ENCODE results near the gene USP49. TPM values are rescaled to one million over a fixed set of nuclear protein-coding genes. Genes with fewer than 3 reads are reported as not detected.

USP49 gene
- polyA plus RNA-seq, 1 of the 3 experiments (the other 2 are of a cell fraction), result 2.4 TPM

DNA sequence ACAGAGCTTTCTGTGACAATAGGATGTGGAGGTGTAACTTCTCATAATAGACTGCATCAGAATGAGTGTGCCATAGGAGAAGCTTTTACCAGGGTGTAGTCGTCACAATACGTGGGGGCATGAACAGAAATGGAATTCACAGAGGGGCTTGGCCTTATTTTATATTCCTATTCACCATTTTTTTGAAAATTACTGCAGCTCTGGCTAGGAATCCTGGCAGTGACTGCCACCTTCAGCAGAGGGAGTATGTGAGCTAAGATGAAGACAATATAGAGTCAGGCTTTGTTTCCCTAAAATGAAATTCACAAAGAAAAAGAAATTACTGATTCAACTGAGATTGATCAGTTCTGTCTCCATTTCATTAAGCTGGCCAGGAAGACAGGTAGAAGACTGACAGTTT, 93.8 kb downstream of the USP49 start:
- no peaks in the 10 kb centered on the region for H3K9me3 ChIP-seq
- ChIA-PET CTCF (interaction anchor here (0.6 to 5.8 kb wide), 19 partner anchors 10 to 481 kb away, joined by 3 to 49 read pairs (median 3); partner anchors contain the start of genes BYSL, MED20, TAF8 and TOMM6), POLR2A (interaction anchor here (0.8 to 1.0 kb wide), 2 partner anchors 10 to 14 kb away, joined by 3 read pairs; partner anchors contain the start of gene TOMM6)
- no peak overlapping the region for H3K4me2 ChIP-seq
- no peak overlapping the region for H3K9ac ChIP-seq
- H3K27ac ChIP-seq (ENCODE audit: low read depth in 2 of 2, low read length in 1 of 2), result no peak overlapping the region
- H4K20me1 ChIP-seq (ENCODE audit: insufficient read depth), result no peaks in the 10 kb centered on the region
- no peaks in the 10 kb centered on the region for H3K27me3 ChIP-seq (ENCODE audit: insufficient read depth)
- no peak for DNase-seq
- peaks cover 0 to 13% of the 10 kb centered on the region in 2 experiments for H3K36me3 ChIP-seq (replicated peaks in 1 of 2; ENCODE audit: control insufficient read depth in 1 of 2, insufficient read depth in 2 of 2, low read length in 1 of 2)
- TF ChIP-seq NFIC (IDR thresholded peaks at IDR 0.05; ENCODE audit: borderline replicate concordance) (no peak), JUND (IDR thresholded peaks at IDR 0.05) (no peak), RAD21 (IDR thresholded peaks at IDR 0.05; ENCODE audit: low read length) (peak; percentile 61), SMC3 (IDR thresholded peaks at IDR 0.05; ENCODE audit: low read depth, low read length) (peak; percentile 56)
- TF ChIP-seq, protein P1, sequence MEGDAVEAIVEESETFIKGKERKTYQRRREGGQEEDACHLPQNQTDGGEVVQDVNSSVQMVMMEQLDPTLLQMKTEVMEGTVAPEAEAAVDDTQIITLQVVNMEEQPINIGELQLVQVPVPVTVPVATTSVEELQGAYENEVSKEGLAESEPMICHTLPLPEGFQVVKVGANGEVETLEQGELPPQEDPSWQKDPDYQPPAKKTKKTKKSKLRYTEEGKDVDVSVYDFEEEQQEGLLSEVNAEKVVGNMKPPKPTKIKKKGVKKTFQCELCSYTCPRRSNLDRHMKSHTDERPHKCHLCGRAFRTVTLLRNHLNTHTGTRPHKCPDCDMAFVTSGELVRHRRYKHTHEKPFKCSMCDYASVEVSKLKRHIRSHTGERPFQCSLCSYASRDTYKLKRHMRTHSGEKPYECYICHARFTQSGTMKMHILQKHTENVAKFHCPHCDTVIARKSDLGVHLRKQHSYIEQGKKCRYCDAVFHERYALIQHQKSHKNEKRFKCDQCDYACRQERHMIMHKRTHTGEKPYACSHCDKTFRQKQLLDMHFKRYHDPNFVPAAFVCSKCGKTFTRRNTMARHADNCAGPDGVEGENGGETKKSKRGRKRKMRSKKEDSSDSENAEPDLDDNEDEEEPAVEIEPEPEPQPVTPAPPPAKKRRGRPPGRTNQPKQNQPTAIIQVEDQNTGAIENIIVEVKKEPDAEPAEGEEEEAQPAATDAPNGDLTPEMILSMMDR (IDR thresholded peaks at IDR 0.05), result peak; percentile 76
- H2AFZ ChIP-seq (ENCODE audit: low read depth), result no peak overlapping the region
- H3K9me2 ChIP-seq, result no peaks in the 10 kb centered on the region
- WGBS (ENCODE audit: low lambda C conversion rate), result 52% methylated on average over 2 of the region's 2 CpGs
- no peaks in the 10 kb centered on the region for H3K79me2 ChIP-seq (ENCODE audit: insufficient read depth)
- H3K4me3 ChIP-seq (ENCODE audit: low read depth in 2 of 2, low read length in 1 of 2), result no peak overlapping the region
- peaks cover 15% of the 10 kb centered on the region for H3F3A ChIP-seq (replicated peaks; ENCODE audit: insufficient read depth)
- H3K4me1 ChIP-seq (ENCODE audit: control insufficient read depth in 1 of 2, insufficient read depth in 2 of 2, low read depth in 1 of 2, low read length in 1 of 2), result no peaks in the 10 kb centered on the region

DNA sequence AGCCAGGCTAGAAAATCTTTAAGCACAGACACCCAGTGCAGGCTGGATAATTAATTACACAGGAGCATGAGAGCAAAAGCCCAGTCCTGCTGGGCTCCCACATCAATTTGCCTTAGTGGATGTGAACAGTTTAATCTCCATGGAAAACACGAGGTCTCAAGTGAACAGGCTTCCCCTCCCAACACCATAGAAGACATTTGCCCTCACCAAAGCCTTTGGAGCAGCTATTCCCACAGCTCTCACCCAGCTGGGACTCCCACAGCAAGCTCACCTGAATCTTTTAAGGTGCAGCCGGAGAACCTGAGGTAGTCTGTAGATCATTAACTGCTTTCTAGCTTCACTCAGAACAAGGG, 95.6 kb downstream of the USP49 start:
- Histone ChIP-seq H3K36me3 (replicated peaks in 1 of 2; ENCODE audit: control insufficient read depth in 1 of 2, insufficient read depth in 2 of 2, low read length in 1 of 2) (peaks cover 0 to 28% of the 10 kb centered on the region in 2 experiments), H2AFZ (ENCODE audit: low read depth) (no peak overlapping the region), H3K79me2 (ENCODE audit: insufficient read depth) (no peaks in the 10 kb centered on the region), H3K9me3 (no peaks in the 10 kb centered on the region), H3K4me1 (ENCODE audit: control insufficient read depth in 1 of 2, insufficient read depth in 2 of 2, low read depth in 1 of 2, low read length in 1 of 2) (no peaks in the 10 kb centered on the region), H3K27me3 (ENCODE audit: insufficient read depth) (no peaks in the 10 kb centered on the region), H3F3A (replicated peaks; ENCODE audit: insufficient read depth) (peaks cover 15% of the 10 kb centered on the region), H4K20me1 (ENCODE audit: insufficient read depth) (no peaks in the 10 kb centered on the region), H3K9me2 (no peaks in the 10 kb centered on the region), H3K4me2 (no peak overlapping the region), H3K27ac (ENCODE audit: low read depth in 2 of 2, low read length in 1 of 2) (no peak overlapping the region), H3K4me3 (ENCODE audit: low read depth in 2 of 2, low read length in 1 of 2) (no peak overlapping the region), H3K9ac (no peak overlapping the region)
- ChIA-PET CTCF (interaction anchor here (3.6 to 5.8 kb wide), 2 partner anchors 12 to 244 kb away, joined by 41 to 49 read pairs; partner anchors contain the start of gene TOMM6), POLR2A (interaction anchor here (1.4 kb wide), 1 partner anchor 121 kb away, joined by 3 read pairs; the partner anchor contains the start of genes BYSL and MED20)
- no peak for TF ChIP-seq JUND (IDR thresholded peaks at IDR 0.05)
- TF ChIP-seq RCOR1 (IDR thresholded peaks at IDR 0.05; ENCODE audit: low read length), result no peak
- no peak for TF ChIP-seq CHD2 (IDR thresholded peaks at IDR 0.05; ENCODE audit: low read length, partially characterized antibody)
- TF ChIP-seq, protein P2, sequence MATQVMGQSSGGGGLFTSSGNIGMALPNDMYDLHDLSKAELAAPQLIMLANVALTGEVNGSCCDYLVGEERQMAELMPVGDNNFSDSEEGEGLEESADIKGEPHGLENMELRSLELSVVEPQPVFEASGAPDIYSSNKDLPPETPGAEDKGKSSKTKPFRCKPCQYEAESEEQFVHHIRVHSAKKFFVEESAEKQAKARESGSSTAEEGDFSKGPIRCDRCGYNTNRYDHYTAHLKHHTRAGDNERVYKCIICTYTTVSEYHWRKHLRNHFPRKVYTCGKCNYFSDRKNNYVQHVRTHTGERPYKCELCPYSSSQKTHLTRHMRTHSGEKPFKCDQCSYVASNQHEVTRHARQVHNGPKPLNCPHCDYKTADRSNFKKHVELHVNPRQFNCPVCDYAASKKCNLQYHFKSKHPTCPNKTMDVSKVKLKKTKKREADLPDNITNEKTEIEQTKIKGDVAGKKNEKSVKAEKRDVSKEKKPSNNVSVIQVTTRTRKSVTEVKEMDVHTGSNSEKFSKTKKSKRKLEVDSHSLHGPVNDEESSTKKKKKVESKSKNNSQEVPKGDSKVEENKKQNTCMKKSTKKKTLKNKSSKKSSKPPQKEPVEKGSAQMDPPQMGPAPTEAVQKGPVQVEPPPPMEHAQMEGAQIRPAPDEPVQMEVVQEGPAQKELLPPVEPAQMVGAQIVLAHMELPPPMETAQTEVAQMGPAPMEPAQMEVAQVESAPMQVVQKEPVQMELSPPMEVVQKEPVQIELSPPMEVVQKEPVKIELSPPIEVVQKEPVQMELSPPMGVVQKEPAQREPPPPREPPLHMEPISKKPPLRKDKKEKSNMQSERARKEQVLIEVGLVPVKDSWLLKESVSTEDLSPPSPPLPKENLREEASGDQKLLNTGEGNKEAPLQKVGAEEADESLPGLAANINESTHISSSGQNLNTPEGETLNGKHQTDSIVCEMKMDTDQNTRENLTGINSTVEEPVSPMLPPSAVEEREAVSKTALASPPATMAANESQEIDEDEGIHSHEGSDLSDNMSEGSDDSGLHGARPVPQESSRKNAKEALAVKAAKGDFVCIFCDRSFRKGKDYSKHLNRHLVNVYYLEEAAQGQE (IDR thresholded peaks at IDR 0.05; ENCODE audit: low read depth, low read length), result no peak
- TF ChIP-seq, protein P3, sequence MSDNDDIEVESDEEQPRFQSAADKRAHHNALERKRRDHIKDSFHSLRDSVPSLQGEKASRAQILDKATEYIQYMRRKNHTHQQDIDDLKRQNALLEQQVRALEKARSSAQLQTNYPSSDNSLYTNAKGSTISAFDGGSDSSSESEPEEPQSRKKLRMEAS (IDR thresholded peaks at IDR 0.05; ENCODE audit: low read depth), result no peak
- no peak for TF ChIP-seq SIN3A (IDR thresholded peaks at IDR 0.05; ENCODE audit: borderline replicate concordance, low read depth, low read length)
- TF ChIP-seq TEAD4 (IDR thresholded peaks at IDR 0.05; ENCODE audit: borderline replicate concordance, insufficient read depth), result no peak
- TF ChIP-seq RFX5 (IDR thresholded peaks at IDR 0.05; ENCODE audit: low read length), result no peak
- TF ChIP-seq, protein P4, sequence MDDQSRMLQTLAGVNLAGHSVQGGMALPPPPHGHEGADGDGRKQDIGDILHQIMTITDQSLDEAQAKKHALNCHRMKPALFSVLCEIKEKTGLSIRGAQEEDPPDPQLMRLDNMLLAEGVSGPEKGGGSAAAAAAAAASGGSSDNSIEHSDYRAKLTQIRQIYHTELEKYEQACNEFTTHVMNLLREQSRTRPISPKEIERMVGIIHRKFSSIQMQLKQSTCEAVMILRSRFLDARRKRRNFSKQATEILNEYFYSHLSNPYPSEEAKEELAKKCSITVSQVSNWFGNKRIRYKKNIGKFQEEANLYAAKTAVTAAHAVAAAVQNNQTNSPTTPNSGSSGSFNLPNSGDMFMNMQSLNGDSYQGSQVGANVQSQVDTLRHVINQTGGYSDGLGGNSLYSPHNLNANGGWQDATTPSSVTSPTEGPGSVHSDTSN (IDR thresholded peaks at IDR 0.05), result no peak
- TF ChIP-seq GABPA (IDR thresholded peaks at IDR 0.05; ENCODE audit: low read depth), result no peak
- no peak for TF ChIP-seq TAF1 (IDR thresholded peaks at IDR 0.05; ENCODE audit: borderline replicate concordance, low read depth, low read length)
- DNase-seq, result no peak
- 50% methylated on average over 2 of the region's 2 CpGs for WGBS (ENCODE audit: low lambda C conversion rate)
